ENCODE measurements around the gene ANGPTL8. TPM values are rescaled to one million over a fixed set of nuclear protein-coding genes. Genes with fewer than 3 reads are reported as not detected.

ANGPTL8 gene
- total and polyA plus RNA-seq, 2 of the 13 experiments (the other 11 are each of a cell fraction or from before 2014, with no cell fraction given): 27.3 to 243 TPM

DNA sequence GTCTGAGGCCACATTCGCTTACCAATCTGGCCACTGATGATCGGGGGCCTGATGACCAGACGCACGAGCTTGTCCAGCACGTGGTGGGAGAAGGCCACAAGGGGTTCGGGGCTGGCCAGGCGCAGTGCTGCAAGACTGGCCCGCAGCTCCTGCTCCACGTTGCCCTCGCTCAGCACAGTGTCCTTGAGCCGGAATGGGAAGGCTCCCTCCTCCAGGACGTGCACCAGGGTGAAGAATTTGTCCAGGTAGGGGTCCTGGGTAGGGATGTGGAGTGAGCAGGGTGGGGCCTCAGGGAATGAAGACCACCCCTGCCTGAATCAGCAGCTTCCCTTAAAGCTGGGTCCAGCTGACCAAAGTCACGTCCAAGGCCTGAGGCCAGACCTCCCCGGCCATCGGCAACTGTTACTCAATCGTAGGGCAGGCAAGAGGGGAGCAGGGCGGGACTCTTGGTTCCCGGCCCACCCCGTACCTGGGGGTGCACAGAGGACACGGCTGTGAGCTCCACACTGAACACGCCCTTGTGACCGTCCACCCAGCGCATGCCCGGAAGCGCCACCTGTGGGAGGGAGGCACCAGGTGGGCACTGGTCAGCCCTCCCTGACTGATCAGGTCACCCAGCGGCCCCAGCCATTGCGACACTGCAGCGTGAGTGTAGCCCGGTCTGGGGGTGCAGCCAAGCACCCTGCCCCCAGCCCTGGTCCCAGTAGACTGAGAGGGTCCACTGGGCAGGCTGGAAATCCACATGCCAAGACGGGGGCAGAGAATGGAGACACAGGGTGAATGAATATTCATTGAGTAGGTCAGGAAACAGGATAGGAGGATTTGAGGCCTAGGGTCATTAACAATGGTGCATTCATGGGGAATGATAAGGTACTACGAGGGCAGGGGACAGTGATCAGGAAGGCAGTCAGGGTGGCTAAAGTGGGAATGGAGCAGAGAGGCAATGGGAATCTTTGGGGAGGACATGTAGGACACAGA, 2.8 kb upstream of the ANGPTL8 start (continued):
- TF ChIP-seq TRAFD1 (CRISPR knock-in tag; IDR thresholded peaks at IDR 0.05; ENCODE audit: borderline replicate concordance) (peak; percentile 46; the same call in 1 of the 2 replicates), ZNF598 (CRISPR knock-in tag; IDR thresholded peaks at IDR 0.05; ENCODE audit: borderline replicate concordance) (peak; percentile 71; the same call in 1 of the 2 replicates), NR1H2 (CRISPR knock-in tag; IDR thresholded peaks at IDR 0.05; ENCODE audit: borderline replicate concordance, low read depth) (peak; percentile 94; the same call in 1 of the 2 replicates), ZKSCAN8 (CRISPR knock-in tag; IDR thresholded peaks at IDR 0.05; ENCODE audit: borderline replicate concordance) (no peak; the same call in 1 of the 2 replicates), TMF1 (CRISPR knock-in tag; IDR thresholded peaks at IDR 0.05; ENCODE audit: low read depth) (no peak; the same call in none of the 2 replicates), MIER2 (CRISPR knock-in tag; IDR thresholded peaks at IDR 0.05) (no peak; the same call in 1 of the 2 replicates), PITX1 (CRISPR knock-in tag; IDR thresholded peaks at IDR 0.05) (peak; percentile 19; the same call in 1 of the 2 replicates), MAFK (conservative IDR thresholded peaks at IDR 0.05 in 1 of 2, IDR thresholded peaks at IDR 0.05 in 1 of 2; ENCODE audit: low read length in 2 of 2) (no peak), ZNF280B (CRISPR knock-in tag; IDR thresholded peaks at IDR 0.05; ENCODE audit: borderline replicate concordance) (peak; percentile 75; the same call in 1 of the 2 replicates), RBFOX2 (IDR thresholded peaks at IDR 0.05; ENCODE audit: low read depth, low read length) (peak; percentile 85), HIVEP1 (CRISPR knock-in tag; IDR thresholded peaks at IDR 0.05) (peak; percentile 89), HDAC2 (CRISPR knock-in tag; IDR thresholded peaks at IDR 0.05) (peak; percentile 81), FOXA3 (CRISPR knock-in tag; IDR thresholded peaks at IDR 0.05) (peak; percentile 61; the same call in 1 of the 2 replicates), ZNF207 (IDR thresholded peaks at IDR 0.05; ENCODE audit: borderline replicate concordance) (no peak)
- TF ChIP-seq, protein P1, sequence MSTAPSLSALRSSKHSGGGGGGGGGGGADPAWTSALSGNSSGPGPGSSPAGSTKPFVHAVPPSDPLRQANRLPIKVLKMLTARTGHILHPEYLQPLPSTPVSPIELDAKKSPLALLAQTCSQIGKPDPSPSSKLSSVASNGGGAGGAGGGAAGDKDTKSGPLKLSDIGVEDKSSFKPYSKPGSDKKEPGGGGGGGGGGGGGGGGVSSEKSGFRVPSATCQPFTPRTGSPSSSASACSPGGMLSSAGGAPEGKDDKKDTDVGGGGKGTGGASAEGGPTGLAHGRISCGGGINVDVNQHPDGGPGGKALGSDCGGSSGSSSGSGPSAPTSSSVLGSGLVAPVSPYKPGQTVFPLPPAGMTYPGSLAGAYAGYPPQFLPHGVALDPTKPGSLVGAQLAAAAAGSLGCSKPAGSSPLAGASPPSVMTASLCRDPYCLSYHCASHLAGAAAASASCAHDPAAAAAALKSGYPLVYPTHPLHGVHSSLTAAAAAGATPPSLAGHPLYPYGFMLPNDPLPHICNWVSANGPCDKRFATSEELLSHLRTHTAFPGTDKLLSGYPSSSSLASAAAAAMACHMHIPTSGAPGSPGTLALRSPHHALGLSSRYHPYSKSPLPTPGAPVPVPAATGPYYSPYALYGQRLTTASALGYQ (CRISPR knock-in tag; IDR thresholded peaks at IDR 0.05): 0 out of 2 replicates have a peak, but pooled peaks have one; percentile 62
- TF ChIP-seq, protein P2, sequence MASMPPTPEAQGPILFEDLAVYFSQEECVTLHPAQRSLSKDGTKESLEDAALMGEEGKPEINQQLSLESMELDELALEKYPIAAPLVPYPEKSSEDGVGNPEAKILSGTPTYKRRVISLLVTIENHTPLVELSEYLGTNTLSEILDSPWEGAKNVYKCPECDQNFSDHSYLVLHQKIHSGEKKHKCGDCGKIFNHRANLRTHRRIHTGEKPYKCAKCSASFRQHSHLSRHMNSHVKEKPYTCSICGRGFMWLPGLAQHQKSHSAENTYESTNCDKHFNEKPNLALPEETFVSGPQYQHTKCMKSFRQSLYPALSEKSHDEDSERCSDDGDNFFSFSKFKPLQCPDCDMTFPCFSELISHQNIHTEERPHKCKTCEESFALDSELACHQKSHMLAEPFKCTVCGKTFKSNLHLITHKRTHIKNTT (CRISPR knock-in tag; IDR thresholded peaks at IDR 0.05): no peak
- TF ChIP-seq, protein P3, sequence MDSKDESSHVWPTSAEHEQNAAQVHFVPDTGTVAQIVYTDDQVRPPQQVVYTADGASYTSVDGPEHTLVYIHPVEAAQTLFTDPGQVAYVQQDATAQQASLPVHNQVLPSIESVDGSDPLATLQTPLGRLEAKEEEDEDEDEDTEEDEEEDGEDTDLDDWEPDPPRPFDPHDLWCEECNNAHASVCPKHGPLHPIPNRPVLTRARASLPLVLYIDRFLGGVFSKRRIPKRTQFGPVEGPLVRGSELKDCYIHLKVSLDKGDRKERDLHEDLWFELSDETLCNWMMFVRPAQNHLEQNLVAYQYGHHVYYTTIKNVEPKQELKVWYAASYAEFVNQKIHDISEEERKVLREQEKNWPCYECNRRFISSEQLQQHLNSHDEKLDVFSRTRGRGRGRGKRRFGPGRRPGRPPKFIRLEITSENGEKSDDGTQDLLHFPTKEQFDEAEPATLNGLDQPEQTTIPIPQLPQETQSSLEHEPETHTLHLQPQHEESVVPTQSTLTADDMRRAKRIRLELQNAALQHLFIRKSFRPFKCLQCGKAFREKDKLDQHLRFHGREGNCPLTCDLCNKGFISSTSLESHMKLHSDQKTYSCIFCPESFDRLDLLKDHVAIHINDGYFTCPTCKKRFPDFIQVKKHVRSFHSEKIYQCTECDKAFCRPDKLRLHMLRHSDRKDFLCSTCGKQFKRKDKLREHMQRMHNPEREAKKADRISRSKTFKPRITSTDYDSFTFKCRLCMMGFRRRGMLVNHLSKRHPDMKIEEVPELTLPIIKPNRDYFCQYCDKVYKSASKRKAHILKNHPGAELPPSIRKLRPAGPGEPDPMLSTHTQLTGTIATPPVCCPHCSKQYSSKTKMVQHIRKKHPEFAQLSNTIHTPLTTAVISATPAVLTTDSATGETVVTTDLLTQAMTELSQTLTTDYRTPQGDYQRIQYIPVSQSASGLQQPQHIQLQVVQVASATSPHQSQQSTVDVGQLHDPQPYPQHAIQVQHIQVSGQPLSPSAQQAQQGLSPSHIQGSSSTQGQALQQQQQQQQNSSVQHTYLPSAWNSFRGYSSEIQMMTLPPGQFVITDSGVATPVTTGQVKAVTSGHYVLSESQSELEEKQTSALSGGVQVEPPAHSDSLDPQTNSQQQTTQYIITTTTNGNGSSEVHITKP (CRISPR knock-in tag; IDR thresholded peaks at IDR 0.05; ENCODE audit: low read depth): peak; percentile 58; the same call in 1 of the 2 replicates

Measured in HepG2 (cell line).